Osteoblast (primary cell): Measurements from ENCODE around the gene KRT73. TPM values are rescaled to one million over a fixed set of nuclear protein-coding genes. Genes with fewer than 3 reads are reported as not detected.

Experiments used
- DNase-seq: peaks from one replicate; pipeline ENCODE4 v3.0.0; 2011; ENCODE audit warnings: low spot score, mixed read lengths; ENCODE audit not compliant: insufficient read length; ENCODE audit errors: missing footprints
- H2AFZ ChIP-seq: 2 replicates; pipeline ENCODE4 v1.6.0; 2011; ENCODE audit warnings: mild to moderate bottlenecking, low read length
- H3K27ac ChIP-seq: 2 replicates; pipeline ENCODE4 v1.5.1; 2011; ENCODE audit warnings: mild to moderate bottlenecking, low read depth, low read length, moderate library complexity
- H3K27me3 ChIP-seq: 2 replicates; pipeline ENCODE4 v1.6.0; 2012; ENCODE audit warnings: mild to moderate bottlenecking, control low read depth, inconsistent platforms, low read length, moderate library complexity; ENCODE audit not compliant: insufficient read depth
- H3K36me3 ChIP-seq: 2 replicates; pipeline ENCODE4 v1.5.1; 2011; ENCODE audit warnings: mild to moderate bottlenecking, low read length, control low read depth, moderate library complexity; ENCODE audit not compliant: insufficient read depth
- H3K4me1 ChIP-seq: 2 replicates; pipeline ENCODE4 v1.5.1; 2011; ENCODE audit warnings: mild to moderate bottlenecking, low read length, control low read depth, moderate library complexity; ENCODE audit not compliant: insufficient read depth
- H3K4me2 ChIP-seq: 2 replicates; pipeline ENCODE4 v1.6.0; 2011; ENCODE audit warnings: mild to moderate bottlenecking, low read length; ENCODE audit not compliant: insufficient read depth
- H3K4me3 ChIP-seq: fragments of 200-600 bp; sonication (generic); 3 replicates; pipeline ENCODE4 v1.5.1; 2012; ENCODE audit warnings: mild to moderate bottlenecking, low read length, inconsistent platforms; ENCODE audit not compliant: insufficient read depth
- H3K79me2 ChIP-seq: 2 replicates; pipeline ENCODE4 v1.6.0; 2012; ENCODE audit warnings: mild to moderate bottlenecking, low read length, control low read depth, inconsistent platforms; ENCODE audit not compliant: insufficient read depth
- H3K9me3 ChIP-seq: 2 replicates; pipeline ENCODE4 v1.5.1; 2011; ENCODE audit warnings: low read depth, low read length, control low read depth
- H4K20me1 ChIP-seq: 2 replicates; pipeline ENCODE4 v1.6.0; 2012; ENCODE audit warnings: mild to moderate bottlenecking, low read length, control low read depth; ENCODE audit not compliant: insufficient read depth
- total RNA-seq: library from RNA; depleted of rRNA; stranded (reverse); fragments of >200 nt; gene quantifications from 2 replicates; pipeline ENCODE4 v1.2.3, GENCODE V29; 2012
- TF ChIP-seq, protein P1 (sequence below): IDR thresholded peaks from 2 replicates; pipeline ENCODE4 v1.5.1; 2011; ENCODE audit warnings: mild to moderate bottlenecking, low read depth, low read length, moderate library complexity; ENCODE audit errors: extremely low read depth

KRT73 gene
- total RNA-seq, 1 donor: not detected

DNA sequence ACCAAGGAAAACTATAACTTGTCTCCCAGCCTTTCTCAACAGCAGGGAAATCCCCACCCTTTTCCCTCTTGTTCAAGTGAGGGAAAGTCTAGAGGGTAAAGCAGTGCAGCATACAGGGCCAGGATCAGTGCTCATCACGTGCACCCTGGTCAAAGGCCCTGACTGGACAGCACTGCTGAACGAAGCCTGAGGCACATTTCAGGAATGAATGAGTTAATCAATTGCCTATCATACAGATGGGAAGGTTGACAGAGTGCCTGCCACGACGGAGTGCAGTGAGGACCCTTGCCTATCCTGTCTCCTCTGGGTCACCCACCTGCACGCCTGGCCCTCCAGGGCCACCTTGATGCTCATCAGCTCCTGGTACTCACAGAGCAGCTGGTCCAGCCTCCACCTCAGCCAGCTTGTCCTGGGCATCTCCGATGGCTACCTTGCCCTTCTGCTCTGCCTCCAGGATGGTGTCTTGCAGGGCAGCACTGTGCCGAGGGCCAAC is 11.7 kb upstream of the KRT73 start:
- peaks cover 44% of the 10 kb centered on the region for H3K27me3 ChIP-seq
- H3K79me2 ChIP-seq: no peaks in the 10 kb centered on the region
- no peaks in the 10 kb centered on the region for H3K4me1 ChIP-seq
- TF ChIP-seq, protein P1, sequence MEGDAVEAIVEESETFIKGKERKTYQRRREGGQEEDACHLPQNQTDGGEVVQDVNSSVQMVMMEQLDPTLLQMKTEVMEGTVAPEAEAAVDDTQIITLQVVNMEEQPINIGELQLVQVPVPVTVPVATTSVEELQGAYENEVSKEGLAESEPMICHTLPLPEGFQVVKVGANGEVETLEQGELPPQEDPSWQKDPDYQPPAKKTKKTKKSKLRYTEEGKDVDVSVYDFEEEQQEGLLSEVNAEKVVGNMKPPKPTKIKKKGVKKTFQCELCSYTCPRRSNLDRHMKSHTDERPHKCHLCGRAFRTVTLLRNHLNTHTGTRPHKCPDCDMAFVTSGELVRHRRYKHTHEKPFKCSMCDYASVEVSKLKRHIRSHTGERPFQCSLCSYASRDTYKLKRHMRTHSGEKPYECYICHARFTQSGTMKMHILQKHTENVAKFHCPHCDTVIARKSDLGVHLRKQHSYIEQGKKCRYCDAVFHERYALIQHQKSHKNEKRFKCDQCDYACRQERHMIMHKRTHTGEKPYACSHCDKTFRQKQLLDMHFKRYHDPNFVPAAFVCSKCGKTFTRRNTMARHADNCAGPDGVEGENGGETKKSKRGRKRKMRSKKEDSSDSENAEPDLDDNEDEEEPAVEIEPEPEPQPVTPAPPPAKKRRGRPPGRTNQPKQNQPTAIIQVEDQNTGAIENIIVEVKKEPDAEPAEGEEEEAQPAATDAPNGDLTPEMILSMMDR: no peak
- no peak for DNase-seq
- no peaks in the 10 kb centered on the region for H3K36me3 ChIP-seq
- no peaks in the 10 kb centered on the region for H4K20me1 ChIP-seq
- H3K4me2 ChIP-seq: no peak overlapping the region
- no peak overlapping the region for H3K4me3 ChIP-seq
- H3K27ac ChIP-seq: no peak overlapping the region
- no peak overlapping the region for H2AFZ ChIP-seq
- no peaks in the 10 kb centered on the region for H3K9me3 ChIP-seq

DNA sequence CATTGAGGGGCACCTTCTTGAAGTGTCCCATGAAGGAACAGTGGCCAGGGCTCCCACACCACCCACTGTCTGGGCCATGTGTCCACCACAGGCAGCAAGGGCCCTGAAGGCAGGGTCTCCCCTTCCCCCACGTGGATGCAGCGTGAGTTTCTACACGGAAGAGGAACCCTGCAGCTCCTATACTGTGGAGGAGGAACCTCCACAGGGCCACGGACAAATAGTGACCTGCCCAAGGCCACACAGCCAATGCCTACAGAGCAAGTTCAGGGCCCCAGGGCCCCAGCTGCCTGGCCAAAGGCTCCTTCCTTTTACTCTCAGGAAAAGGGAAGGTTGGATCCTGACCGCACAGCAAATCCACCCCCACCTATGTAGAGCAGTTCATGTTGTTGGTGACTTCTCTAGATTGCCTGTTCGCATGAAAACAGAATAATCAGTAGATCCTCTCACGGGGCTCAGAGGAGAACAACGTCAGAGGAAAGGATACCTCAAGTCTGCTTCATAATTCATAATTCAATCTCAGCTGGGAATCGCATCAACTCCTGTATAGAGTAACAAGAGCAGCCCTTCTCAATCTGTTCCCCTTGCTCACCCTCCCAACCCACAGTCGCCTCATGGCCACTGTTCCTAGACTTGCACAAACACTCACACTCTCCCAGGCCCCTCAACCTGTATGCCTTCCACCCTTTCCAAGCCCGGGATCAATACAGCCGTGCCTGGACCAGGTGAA is 11.1 kb upstream of the KRT73 start:
- H3K36me3 ChIP-seq: no peaks in the 10 kb centered on the region
- H3K27ac ChIP-seq: no peak overlapping the region
- no peaks in the 10 kb centered on the region for H3K79me2 ChIP-seq
- no peaks in the 10 kb centered on the region for H3K9me3 ChIP-seq
- peaks cover 40% of the 10 kb centered on the region for H3K27me3 ChIP-seq
- TF ChIP-seq, protein P1: no peak
- no peak overlapping the region for H2AFZ ChIP-seq
- H3K4me3 ChIP-seq: no peak overlapping the region
- H4K20me1 ChIP-seq: no peaks in the 10 kb centered on the region
- no peaks in the 10 kb centered on the region for H3K4me1 ChIP-seq
- H3K4me2 ChIP-seq: no peak overlapping the region
- DNase-seq: no peak

DNA sequence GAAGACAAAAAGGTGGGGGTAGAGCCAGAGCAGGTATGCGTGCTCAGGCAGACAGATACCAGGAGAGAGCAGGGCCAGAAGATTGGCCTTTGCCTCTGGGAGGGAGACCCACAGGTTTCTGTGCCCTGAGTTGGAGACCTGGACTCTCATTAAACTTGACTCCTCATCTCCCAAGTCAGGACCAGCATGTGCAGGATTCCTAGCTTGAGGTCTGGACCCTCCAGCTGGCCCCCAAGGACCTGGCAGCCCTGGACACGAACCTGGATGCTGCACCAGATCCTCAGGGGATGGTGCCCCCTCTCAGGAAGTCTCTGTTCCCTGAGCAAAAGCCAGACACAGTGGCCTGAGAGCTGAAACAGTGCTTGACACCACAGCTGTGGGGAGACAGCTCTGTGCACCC is 10.5 kb upstream of the KRT73 start:
- H3K36me3 ChIP-seq: no peaks in the 10 kb centered on the region
- no peak overlapping the region for H2AFZ ChIP-seq
- DNase-seq: no peak
- H3K4me2 ChIP-seq: no peak overlapping the region
- H3K79me2 ChIP-seq: no peaks in the 10 kb centered on the region
- no peaks in the 10 kb centered on the region for H3K4me1 ChIP-seq
- H3K4me3 ChIP-seq: no peak overlapping the region
- H3K27me3 ChIP-seq: peaks cover 35% of the 10 kb centered on the region
- no peak overlapping the region for H3K27ac ChIP-seq
- no peaks in the 10 kb centered on the region for H3K9me3 ChIP-seq
- TF ChIP-seq, protein P1: no peak
- H4K20me1 ChIP-seq: no peaks in the 10 kb centered on the region

DNA sequence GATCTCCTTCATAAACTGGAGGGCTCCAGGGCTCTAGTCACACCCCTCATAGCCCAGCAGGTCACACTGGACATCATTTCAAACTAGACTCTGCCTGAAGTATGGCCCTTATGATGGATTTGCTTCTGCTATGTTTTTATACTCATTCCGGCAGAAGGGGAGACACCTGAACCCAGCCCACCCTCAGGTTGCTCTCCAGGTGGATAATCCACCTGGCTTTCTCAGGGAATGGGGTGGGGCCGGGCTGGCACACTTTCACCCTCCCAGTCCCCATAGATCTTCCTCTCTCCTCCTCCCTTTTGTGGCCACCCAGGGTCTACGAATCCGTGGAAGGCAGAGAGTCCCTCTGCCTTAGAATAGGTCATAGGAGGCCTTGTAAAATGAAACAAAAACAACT is 9.8 kb upstream of the KRT73 start:
- peaks cover 30% of the 10 kb centered on the region for H3K27me3 ChIP-seq
- H4K20me1 ChIP-seq: no peaks in the 10 kb centered on the region
- H3K36me3 ChIP-seq: no peaks in the 10 kb centered on the region
- no peak overlapping the region for H3K4me2 ChIP-seq
- H2AFZ ChIP-seq: no peak overlapping the region
- no peak overlapping the region for H3K4me3 ChIP-seq
- TF ChIP-seq, protein P1: no peak
- no peaks in the 10 kb centered on the region for H3K9me3 ChIP-seq
- no peak for DNase-seq
- no peak overlapping the region for H3K27ac ChIP-seq
- no peaks in the 10 kb centered on the region for H3K79me2 ChIP-seq
- no peaks in the 10 kb centered on the region for H3K4me1 ChIP-seq
